T47D (cell line): Measurements from ENCODE around the gene F7.

Source experiments
- DNase-seq, 2 experiments: peaks; one replicate each; pipeline versions ENCODE4 v3.0.0 to v3.0.0-alpha.2; 2011 to 2012; ENCODE audit warnings: low read depth in 1 of 2, low spot score in 1 of 2
- JUND ChIP-seq: IDR thresholded peaks from 2 replicates; pipeline ENCODE4 v1.6.1; 2012; ENCODE audit warnings: low read depth
- in situ Hi-C: cut with HindIII; loops from 2 replicates; pipeline ENCODE4 v1.10.0; 2016; ENCODE audit warnings: low sequenced_read_pairs, low pct_unique_long_range_greater_than_20kb

The F7 gene

DNA sequence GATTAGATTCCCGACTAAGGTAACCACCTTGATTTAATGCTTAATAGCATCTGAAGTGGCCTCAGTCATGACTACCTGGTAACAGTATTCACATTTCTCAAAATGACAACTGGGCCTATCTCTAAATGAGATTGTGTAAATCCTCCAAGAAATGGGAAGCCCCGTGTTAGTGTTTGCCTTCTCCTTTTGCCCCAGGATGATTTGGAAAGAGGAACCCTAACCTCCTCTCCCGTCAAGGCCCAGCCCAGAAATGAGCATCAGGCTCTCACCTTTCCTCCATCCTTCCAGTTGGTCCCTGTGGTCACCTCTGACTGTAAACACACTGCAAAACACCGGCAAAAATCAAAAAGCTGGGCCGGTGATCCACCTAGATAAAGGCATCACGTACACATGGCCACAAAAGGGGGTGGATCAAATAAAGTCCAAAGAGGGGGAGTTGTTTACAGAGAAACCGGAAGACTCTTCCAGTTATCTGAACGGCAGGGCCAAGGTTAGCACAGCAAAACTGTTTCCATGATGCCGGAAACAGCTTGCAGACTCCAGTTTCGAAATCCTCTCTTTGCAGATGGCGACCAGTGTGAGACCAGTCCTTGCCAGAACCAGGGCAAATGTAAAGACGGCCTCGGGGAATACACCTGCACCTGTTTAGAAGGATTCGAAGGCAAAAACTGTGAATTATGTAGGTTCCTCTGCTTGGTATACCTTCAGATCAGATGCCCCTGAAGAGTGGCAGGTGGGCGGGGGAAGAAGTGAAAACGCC, 33.4 kb downstream of the F7 start:
- in situ Hi-C loops = no loop called here
- no peak for TF ChIP-seq JUND
- DNase-seq = no peak

DNA sequence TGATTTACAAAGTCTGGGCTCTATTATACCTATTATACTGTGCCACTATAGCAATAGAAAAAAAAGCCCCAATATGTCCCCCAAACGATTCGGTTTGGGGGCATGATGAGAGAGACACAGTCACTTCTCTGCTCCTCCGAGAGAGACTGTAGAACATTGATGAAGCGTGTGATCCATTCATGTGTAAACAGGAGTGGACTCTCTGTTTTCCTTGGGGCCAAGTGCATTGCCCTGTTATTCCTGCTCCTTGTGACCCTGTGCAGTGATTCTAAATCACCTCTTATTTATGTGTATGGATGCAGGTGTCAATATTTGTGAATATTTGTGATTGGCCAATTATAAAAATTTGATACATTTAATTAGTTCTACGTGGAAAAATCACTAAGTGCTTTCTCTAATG, 34.0 kb downstream of the F7 start:
- no peak for TF ChIP-seq JUND
- DNase-seq = no peak
- in situ Hi-C loops = no loop called here

DNA sequence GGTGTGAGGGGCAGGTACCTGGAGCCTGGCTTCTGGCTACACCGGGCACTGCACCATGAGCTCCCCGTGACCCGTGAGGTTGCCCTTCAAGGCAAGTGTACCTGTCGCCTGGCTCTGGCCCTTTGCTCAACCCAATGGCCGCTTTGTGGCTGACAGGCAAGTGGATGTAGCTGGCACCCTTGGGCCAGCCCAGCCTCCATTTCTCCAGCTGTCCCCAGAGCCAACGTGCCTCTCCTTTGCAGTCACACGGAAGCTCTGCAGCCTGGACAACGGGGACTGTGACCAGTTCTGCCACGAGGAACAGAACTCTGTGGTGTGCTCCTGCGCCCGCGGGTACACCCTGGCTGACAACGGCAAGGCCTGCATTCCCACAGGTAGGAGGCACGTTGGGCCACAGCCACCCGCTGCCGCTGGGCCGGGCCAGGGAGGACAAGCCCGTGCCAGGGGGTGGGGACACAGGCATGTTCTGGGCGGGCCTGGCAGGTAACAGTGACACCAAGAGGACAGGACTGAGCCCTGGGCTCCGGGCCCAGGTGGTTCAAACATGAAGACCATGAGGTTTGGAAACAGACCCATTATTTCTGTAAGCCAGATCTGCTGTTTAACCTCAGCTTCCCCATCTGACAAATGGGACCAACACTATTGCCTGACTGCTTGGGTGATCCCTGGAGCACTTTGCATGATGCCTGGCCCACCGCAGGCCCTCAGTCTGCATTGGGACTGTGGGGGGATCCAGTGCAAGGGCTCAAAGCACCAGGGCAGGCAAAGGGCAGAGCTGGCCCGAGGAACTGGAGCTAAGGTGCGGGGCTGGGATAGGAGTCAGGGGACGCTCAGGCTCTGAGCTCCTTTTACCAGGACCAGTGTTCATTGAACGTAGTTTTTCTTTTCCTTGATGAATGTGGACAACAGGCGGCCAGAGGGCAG, 35.3 kb downstream of the F7 start:
- in situ Hi-C loops = no loop called here
- no peak for TF ChIP-seq JUND
- DNase-seq = no peak

DNA sequence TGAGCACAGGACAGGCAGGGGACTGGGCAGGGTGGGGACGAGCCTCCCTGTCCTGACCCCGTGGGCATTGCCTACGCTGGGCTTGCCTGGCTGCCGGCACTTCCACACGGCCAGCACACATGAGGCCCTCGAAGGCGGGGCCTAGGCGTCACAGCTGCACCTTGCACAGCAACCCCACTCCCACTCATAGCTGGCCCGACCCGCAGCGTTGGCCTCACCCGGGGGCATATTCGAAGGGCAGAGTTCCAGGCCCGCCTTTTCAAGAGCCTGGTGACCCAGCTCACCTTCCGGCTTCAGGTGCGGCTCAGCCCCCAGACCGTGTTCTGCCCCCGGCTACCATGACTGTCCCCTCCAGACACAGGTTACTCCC, 36.0 kb downstream of the F7 start:
- in situ Hi-C loops = no loop called here
- no peak for DNase-seq
- TF ChIP-seq JUND = no peak

DNA sequence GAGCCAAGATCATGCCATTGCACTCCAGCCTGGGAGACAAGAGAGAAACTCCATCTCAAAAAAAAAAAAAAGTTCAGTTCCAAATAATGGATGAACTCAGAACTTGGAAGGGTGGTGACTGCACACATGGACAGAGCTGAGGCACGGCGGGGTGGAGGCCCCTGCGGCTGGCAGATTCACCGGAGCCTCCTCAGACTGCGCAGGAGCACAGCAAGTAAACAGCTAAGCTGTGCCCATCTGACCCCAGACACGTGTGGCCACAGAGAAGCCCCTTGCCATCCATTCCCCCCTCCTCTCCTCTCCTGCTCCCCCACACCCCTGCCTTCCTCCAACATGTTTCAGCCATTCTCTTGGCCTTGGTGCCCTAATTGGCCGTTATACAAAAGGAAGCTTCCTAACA, 37.3 kb downstream of the F7 start:
- no peak for DNase-seq
- TF ChIP-seq JUND = no peak
- in situ Hi-C loops = no loop called here

DNA sequence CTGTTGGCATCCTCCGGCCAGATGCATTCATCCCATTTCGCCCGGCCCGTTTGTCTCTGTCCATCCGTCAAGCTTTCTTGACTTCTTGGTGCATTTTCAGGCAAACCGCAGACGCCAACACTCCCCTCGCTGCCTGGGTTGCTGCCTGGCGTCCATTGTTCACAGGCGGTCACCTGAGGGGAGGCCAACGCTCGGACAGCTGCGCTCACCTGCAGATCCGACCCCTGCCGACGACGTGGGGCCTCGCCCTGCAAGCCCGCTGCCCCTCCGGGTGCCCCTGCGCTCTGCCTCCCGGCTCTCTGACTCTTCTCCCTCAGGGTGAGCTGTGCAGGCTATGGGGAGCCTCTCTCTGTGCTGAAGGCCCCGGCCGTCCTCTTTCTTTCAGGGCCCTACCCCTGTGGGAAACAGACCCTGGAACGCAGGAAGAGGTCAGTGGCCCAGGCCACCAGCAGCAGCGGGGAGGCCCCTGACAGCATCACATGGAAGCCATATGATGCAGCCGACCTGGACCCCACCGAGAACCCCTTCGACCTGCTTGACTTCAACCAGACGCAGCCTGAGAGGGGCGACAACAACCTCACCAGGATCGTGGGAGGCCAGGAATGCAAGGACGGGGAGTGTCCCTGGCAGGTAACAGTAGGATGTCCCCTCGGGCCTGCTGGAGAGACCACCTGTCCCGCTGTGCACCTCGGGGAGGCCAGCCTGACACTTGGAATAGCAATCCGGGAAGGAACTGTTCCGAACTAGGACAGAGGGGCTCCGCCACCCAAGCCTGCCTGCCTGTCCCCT, 38.1 kb downstream of the F7 start:
- no peak for DNase-seq
- TF ChIP-seq JUND = no peak
- in situ Hi-C loops = no loop called here

DNA sequence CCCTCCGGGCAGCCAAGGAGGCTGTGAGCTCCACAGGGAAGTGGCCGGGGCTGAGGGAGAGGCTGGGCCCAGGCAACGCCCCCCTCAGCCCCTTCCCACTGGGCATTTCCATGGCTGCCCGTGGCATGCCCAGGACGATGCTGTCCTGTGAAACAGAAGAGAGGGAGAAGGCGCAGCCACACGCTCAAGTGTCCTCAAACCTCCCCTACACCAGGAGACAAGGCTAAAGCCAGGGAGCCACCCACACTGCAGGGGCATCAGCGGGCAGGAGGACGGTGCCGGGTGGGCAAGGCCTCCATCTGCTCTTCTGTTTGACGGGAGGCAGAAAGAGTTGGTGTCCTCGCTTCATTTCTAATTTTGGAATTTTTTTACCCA, 38.7 kb downstream of the F7 start:
- in situ Hi-C loops = no loop called here
- DNase-seq = no peak
- TF ChIP-seq JUND = no peak

DNA sequence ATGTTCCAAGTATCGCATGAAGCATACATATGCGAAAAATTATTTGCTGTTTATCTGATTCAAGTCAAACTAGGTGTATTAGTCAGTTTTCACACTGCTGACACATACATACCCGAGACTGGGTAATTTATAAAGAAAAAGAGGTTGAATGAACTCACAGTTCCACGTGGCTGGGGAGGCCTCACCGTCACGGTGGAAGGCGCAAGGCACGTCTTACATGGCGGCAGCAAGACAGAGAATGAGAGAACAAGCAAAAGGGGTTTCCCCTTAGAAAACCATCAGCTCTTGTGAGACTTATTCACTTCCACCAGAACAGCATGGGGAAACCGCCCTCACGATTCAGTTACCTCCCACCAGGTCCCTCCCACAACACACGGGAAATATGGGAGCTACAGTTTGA, 39.9 kb downstream of the F7 start:
- DNase-seq = no peak
- in situ Hi-C loops = no loop called here
- TF ChIP-seq JUND = no peak

DNA sequence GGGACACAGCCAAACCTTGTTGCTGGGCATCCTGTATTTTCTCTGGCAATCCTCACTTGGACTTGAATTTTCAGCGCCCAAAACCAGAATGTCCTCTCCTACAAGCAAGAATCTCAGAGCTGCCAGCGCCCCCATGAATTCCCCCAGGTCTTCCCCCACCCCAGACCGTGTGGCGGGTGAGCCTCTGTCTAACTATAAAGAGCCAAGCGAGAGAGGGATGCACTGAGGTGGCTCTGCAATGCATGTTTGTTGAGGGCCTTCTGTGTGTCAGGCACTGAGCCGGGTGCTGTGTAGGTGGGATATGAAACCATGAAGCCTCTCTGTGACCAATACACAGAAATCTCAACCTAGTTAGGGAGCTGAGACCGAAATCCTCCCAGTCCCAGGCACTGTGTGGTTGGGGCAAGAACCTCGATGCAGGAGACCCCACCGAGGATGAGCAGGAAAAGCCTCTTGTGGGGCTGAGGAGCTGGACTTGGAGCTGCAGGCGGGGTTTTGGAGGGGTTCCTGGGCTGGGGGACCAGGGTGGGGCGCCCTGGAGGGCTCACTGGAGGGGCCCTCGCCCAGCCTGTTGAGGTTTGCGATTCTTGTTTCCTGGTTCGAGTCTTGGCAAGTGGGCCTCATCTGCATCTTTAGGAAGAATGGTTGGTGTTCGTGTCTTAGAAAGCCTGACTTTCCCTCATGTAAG, 40.5 kb downstream of the F7 start:
- TF ChIP-seq JUND = no peak
- in situ Hi-C loops = no loop called here
- no peak for DNase-seq

DNA sequence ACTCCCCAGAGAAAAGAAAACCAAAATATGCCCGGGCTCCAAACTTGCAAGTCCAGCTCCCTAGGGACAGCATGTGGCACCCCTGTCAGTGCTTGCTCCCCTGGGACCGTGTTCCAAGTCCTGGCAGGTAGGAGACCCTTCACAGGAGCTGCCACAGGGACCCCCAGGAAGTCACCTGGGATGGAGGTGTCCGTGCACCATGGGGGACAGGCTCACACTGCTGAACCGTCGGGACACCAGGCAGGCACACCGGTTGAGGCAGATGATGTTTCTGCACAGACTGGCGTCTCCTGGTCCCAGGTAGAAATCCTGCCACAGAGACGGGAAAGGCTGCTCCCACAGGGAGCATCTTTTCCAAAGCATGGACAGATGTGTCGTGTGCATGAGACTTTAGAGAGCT, 41.2 kb downstream of the F7 start:
- DNase-seq = no peak
- no peak for TF ChIP-seq JUND
- in situ Hi-C loops = no loop called here

DNA sequence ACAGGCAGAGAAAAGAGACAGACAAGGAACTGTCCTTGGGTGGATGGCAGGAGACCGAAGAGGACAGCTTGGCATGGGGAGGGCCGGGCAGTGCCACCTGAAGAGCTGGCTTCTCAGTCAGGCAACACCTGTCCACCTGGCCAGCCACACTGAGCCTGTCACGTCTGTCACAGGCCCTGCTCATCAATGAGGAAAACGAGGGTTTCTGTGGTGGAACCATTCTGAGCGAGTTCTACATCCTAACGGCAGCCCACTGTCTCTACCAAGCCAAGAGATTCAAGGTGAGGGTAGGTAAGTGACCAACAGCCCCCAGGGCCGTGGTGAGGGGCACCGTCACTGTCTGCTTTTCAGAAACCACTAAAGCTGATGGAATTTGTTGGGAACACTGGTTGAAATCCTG, 41.6 kb downstream of the F7 start:
- in situ Hi-C loops = no loop called here
- DNase-seq = no peak
- no peak for TF ChIP-seq JUND

DNA sequence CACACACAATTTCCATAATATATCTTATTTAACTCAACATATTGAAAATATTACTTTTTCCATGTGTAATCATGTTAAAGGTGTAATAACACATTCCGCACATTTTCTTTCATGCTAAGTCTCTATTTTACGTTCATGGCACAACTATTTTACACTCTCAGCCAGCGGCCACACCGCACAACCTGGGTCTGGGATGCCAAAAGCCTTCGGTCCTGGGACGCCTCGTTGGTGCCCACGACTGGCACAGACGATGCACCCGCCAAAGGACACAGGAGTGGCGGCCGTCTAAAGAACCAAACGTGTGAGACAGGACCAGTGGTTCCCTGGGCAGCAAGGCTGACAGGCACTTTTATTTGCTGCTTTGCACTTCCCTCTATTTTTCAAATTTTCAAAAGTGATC, 42.8 kb downstream of the F7 start:
- no peak for TF ChIP-seq JUND
- DNase-seq = no peak
- in situ Hi-C loops = no loop called here
